HepG2 (cell line): ENCODE data around the gene RAB3A. TPM values are rescaled to one million over a fixed set of nuclear protein-coding genes. Genes with fewer than 3 reads are reported as not detected.
A peak's percentile ranks its signal among the peaks of the same experiment; 100 is the strongest.

Source experiments
- FOSL2 ChIP-seq: sonication (generic); formaldehyde crosslinking; IDR thresholded peaks from 2 replicates; pipeline ENCODE4 v1.4.0; 2020; ENCODE audit warnings: missing genetic modification reagents
- HDAC1 ChIP-seq: sonication (generic); formaldehyde crosslinking; IDR thresholded peaks from 2 replicates; pipeline ENCODE4 v1.5.1; 2020; ENCODE audit warnings: mild to moderate bottlenecking, missing genetic modification reagents
- MIXL1 ChIP-seq: IDR thresholded peaks from 2 replicates; pipeline ENCODE4 v1.6.1; 2016
- NCOA1 ChIP-seq: sonication (generic); formaldehyde crosslinking; IDR thresholded peaks from 2 replicates; pipeline ENCODE4 v1.9.0; 2021; ENCODE audit warnings: missing genetic modification reagents
- RBM39 ChIP-seq: fragments of 200-400 bp; formaldehyde crosslinking; IDR thresholded peaks from one replicate; pipeline ENCODE4 v1.6.1; 2018; ENCODE audit warnings: antibody characterized with exemption, mild to moderate bottlenecking, low read depth, low read length; ENCODE audit not compliant: poor library complexity, severe bottlenecking
- SP5 ChIP-seq: IDR thresholded peaks from 2 replicates; pipeline ENCODE4 v1.6.1; 2016; ENCODE audit warnings: low read depth, borderline replicate concordance
- ZBTB7A ChIP-seq: sonication (generic); formaldehyde crosslinking; IDR thresholded peaks from 2 replicates; pipeline ENCODE4 v1.8.0; 2022; ENCODE audit warnings: mild to moderate bottlenecking, missing genetic modification reagents
- ZFP36L1 ChIP-seq: sonication (generic); formaldehyde crosslinking; IDR thresholded peaks from 2 replicates; pipeline ENCODE4 v1.8.0; 2022; ENCODE audit warnings: mild to moderate bottlenecking, missing genetic modification reagents, moderate library complexity
- ZNF326 ChIP-seq: sonication (generic); formaldehyde crosslinking; IDR thresholded peaks from 2 replicates; pipeline ENCODE4 v1.4.0; 2020; ENCODE audit warnings: missing genetic modification reagents, borderline replicate concordance
- ZNF460 ChIP-seq: sonication (generic); formaldehyde crosslinking; IDR thresholded peaks from 2 replicates; pipeline ENCODE4 v1.5.1; 2020; ENCODE audit warnings: missing genetic modification reagents, mild to moderate bottlenecking, borderline replicate concordance
- ZZZ3 ChIP-seq: sonication (generic); formaldehyde crosslinking; IDR thresholded peaks from 2 replicates; pipeline ENCODE4 v1.4.0; 2020; ENCODE audit warnings: missing genetic modification reagents, mild to moderate bottlenecking, borderline replicate concordance
- polyA plus RNA-seq, 8 experiments: library from polyadenylated mRNA; depleted of rRNA in 3 of 8; stranded (reverse) in 7 of 8; unstranded in 1 of 8; fragments of >200 nt; fragmentation: Illumina TruSeq in 4 of 8; extraction: Trizol in 4 of 8; gene quantifications; 2 replicates each; pipeline versions ENCODE4 v1.2.1 to v1.2.3, GENCODE V29; 2011 to 2016; ENCODE audit warnings: low read depth in 4 of 8, missing spikeins in 1 of 8, mixed read lengths in 1 of 8; ENCODE audit not compliant: insufficient read depth in 1 of 8
- total RNA-seq, 5 experiments: library from RNA; depleted of rRNA; stranded (reverse); fragments of >200 nt; fragmentation: Illumina TruSeq; extraction: Trizol; gene quantifications; 2 replicates each; pipeline ENCODE4 v1.2.3, GENCODE V29; 2016; ENCODE audit warnings: low read depth in 1 of 5
- TF ChIP-seq, protein P1 (sequence below), 2 experiments: sonication (generic) in 1 of 2; formaldehyde crosslinking in 1 of 2; IDR thresholded peaks; 2 replicates each; pipeline versions ENCODE4 v1.4.0 to v1.6.1; 2016 to 2020; ENCODE audit warnings: borderline replicate concordance in 1 of 2, low read depth in 1 of 2, mild to moderate bottlenecking in 1 of 2, missing genetic modification reagents in 1 of 2
- TF ChIP-seq, protein P2 (sequence below): sonication (generic); formaldehyde crosslinking; IDR thresholded peaks from 2 replicates; pipeline ENCODE4 v1.8.0; 2022; ENCODE audit warnings: mild to moderate bottlenecking, missing genetic modification reagents; ENCODE audit not compliant: insufficient replicate concordance
- TF ChIP-seq, protein P3 (sequence below): sonication (generic); formaldehyde crosslinking; IDR thresholded peaks from 2 replicates; pipeline ENCODE4 v1.5.1; 2020; ENCODE audit warnings: mild to moderate bottlenecking, missing genetic modification reagents, moderate library complexity
- TF ChIP-seq, protein P4 (sequence below): sonication (generic); formaldehyde crosslinking; IDR thresholded peaks from 2 replicates; pipeline ENCODE4 v1.4.0; 2020; ENCODE audit warnings: low read depth, mild to moderate bottlenecking, missing genetic modification reagents
- TF ChIP-seq, protein P5 (sequence below): sonication (generic); formaldehyde crosslinking; IDR thresholded peaks from 2 replicates; pipeline ENCODE4 v1.4.0; 2020; ENCODE audit warnings: missing genetic modification reagents, borderline replicate concordance

RAB3A gene
- total and polyA plus RNA-seq, 2 of the 13 experiments (the other 11 are each of a cell fraction or from before 2014, with no cell fraction given), result 0.58 to 0.98 TPM

DNA sequence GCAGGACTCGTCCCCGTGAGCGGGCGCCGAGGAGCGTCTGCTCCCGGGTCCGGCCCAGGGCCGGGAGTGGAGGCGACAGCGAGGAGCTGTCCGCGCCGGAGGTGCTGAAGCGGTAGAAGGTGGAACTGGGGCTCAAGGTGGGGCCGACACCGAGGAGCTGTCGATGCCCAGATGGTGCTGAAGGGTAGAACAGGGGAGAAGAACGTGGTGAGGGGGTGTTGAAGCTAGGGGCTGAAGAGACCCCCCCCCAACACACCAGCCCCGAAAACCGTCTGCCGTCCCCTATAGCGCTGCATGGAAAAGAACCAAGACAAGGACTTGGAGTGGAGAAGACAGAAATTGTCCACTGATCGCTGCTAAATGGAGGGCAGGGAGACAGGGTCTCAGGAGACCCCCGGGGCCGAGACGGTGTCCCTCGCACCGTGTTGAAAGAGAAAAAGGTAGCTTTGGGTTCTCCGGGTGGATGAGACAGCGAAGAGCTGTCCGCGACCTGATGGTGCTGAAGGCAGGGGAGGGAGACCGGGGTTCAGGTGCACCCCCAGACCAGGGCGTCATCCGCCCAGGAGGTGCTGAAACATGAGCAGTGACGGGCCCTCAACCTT is 29.5 kb upstream of the RAB3A start (continued):
- TF ChIP-seq, protein P1, sequence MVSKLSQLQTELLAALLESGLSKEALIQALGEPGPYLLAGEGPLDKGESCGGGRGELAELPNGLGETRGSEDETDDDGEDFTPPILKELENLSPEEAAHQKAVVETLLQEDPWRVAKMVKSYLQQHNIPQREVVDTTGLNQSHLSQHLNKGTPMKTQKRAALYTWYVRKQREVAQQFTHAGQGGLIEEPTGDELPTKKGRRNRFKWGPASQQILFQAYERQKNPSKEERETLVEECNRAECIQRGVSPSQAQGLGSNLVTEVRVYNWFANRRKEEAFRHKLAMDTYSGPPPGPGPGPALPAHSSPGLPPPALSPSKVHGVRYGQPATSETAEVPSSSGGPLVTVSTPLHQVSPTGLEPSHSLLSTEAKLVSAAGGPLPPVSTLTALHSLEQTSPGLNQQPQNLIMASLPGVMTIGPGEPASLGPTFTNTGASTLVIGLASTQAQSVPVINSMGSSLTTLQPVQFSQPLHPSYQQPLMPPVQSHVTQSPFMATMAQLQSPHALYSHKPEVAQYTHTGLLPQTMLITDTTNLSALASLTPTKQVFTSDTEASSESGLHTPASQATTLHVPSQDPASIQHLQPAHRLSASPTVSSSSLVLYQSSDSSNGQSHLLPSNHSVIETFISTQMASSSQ (IDR thresholded peaks at IDR 0.05; ENCODE audit: low read depth), result no peak
- TF ChIP-seq, protein P1 (CRISPR knock-in tag; IDR thresholded peaks at IDR 0.05; ENCODE audit: borderline replicate concordance), result no peak
- TF ChIP-seq SP5 (CRISPR knock-in tag) (no peak), ZNF326 (peak; percentile 49; the same call in 1 of the 2 replicates), FOSL2 (peak; percentile 46), MIXL1 (CRISPR knock-in tag) (peak; percentile 66; the same call in 1 of the 2 replicates), ZFP36L1 (CRISPR knock-in tag) (no peak), ZNF460 (no peak), RBM39 (peak; percentile 41), ZBTB7A (CRISPR knock-in tag) (no peak; the same call in 1 of the 2 replicates), NCOA1 (CRISPR knock-in tag) (peak; percentile 88; the same call in 1 of the 2 replicates), HDAC1 (CRISPR knock-in tag) (peak; percentile 86), ZZZ3 (no peak)
- TF ChIP-seq, protein P2, sequence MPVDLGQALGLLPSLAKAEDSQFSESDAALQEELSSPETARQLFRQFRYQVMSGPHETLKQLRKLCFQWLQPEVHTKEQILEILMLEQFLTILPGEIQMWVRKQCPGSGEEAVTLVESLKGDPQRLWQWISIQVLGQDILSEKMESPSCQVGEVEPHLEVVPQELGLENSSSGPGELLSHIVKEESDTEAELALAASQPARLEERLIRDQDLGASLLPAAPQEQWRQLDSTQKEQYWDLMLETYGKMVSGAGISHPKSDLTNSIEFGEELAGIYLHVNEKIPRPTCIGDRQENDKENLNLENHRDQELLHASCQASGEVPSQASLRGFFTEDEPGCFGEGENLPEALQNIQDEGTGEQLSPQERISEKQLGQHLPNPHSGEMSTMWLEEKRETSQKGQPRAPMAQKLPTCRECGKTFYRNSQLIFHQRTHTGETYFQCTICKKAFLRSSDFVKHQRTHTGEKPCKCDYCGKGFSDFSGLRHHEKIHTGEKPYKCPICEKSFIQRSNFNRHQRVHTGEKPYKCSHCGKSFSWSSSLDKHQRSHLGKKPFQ (CRISPR knock-in tag), result peak; percentile 91
- TF ChIP-seq, protein P3, sequence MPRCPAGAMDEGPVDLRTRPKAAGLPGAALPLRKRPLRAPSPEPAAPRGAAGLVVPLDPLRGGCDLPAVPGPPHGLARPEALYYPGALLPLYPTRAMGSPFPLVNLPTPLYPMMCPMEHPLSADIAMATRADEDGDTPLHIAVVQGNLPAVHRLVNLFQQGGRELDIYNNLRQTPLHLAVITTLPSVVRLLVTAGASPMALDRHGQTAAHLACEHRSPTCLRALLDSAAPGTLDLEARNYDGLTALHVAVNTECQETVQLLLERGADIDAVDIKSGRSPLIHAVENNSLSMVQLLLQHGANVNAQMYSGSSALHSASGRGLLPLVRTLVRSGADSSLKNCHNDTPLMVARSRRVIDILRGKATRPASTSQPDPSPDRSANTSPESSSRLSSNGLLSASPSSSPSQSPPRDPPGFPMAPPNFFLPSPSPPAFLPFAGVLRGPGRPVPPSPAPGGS (CRISPR knock-in tag), result peak; percentile 66; the same call in 1 of the 2 replicates
- TF ChIP-seq, protein P4, sequence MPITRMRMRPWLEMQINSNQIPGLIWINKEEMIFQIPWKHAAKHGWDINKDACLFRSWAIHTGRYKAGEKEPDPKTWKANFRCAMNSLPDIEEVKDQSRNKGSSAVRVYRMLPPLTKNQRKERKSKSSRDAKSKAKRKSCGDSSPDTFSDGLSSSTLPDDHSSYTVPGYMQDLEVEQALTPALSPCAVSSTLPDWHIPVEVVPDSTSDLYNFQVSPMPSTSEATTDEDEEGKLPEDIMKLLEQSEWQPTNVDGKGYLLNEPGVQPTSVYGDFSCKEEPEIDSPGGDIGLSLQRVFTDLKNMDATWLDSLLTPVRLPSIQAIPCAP (CRISPR knock-in tag), result no peak
- TF ChIP-seq, protein P5, sequence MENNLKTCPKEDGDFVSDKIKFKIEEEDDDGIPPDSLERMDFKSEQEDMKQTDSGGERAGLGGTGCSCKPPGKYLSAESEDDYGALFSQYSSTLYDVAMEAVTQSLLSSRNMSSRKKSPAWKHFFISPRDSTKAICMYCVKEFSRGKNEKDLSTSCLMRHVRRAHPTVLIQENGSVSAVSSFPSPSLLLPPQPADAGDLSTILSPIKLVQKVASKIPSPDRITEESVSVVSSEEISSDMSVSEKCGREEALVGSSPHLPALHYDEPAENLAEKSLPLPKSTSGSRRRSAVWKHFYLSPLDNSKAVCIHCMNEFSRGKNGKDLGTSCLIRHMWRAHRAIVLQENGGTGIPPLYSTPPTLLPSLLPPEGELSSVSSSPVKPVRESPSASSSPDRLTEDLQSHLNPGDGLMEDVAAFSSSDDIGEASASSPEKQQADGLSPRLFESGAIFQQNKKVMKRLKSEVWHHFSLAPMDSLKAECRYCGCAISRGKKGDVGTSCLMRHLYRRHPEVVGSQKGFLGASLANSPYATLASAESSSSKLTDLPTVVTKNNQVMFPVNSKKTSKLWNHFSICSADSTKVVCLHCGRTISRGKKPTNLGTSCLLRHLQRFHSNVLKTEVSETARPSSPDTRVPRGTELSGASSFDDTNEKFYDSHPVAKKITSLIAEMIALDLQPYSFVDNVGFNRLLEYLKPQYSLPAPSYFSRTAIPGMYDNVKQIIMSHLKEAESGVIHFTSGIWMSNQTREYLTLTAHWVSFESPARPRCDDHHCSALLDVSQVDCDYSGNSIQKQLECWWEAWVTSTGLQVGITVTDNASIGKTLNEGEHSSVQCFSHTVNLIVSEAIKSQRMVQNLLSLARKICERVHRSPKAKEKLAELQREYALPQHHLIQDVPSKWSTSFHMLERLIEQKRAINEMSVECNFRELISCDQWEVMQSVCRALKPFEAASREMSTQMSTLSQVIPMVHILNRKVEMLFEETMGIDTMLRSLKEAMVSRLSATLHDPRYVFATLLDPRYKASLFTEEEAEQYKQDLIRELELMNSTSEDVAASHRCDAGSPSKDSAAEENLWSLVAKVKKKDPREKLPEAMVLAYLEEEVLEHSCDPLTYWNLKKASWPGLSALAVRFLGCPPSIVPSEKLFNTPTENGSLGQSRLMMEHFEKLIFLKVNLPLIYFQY, result peak; percentile 98
